Body of pancreas (tissue), 4 donors: ENCODE data around the gene PLAC1. TPM values are rescaled to one million over a fixed set of nuclear protein-coding genes. Genes with fewer than 3 reads are reported as not detected.

ENCODE experiments used
- ATAC-seq: fragments of 150-250 bp; one replicate; pipeline ENCODE4 v1.9.1; 2016
- DNase-seq, 4 donors: peaks; one replicate each; pipeline ENCODE4 v3.0.0-alpha.2; 2019
- H3K27ac ChIP-seq, 4 donors: fragments of 200-600 bp; sonication (generic); 1 replicate in 3 of 4; 2 replicates in 1 of 4; pipeline versions ENCODE4 v1.5.1 to v1.6.1; 2016 to 2019; ENCODE audit warnings: mild to moderate bottlenecking in 1 of 4, mixed read lengths in 1 of 4, moderate library complexity in 1 of 4
- H3K27me3 ChIP-seq, 2 donors: fragments of 200-600 bp; sonication (generic); one replicate each; pipeline ENCODE4 v1.6.0; 2016; ENCODE audit warnings: mild to moderate bottlenecking in 1 of 2
- H3K36me3 ChIP-seq, 2 donors: fragments of 200-600 bp; sonication (generic); replicated peaks in 1 of 2; 2 replicates each; pipeline ENCODE4 v1.5.1; 2016; ENCODE audit warnings: low read depth in 2 of 2; ENCODE audit not compliant: insufficient read depth in 1 of 2
- H3K4me1 ChIP-seq: fragments of 200-600 bp; sonication (generic); one replicate; pipeline ENCODE4 v1.6.0; 2016
- H3K4me3 ChIP-seq, 2 donors: fragments of 200-600 bp; sonication (generic); 1 replicate in 1 of 2; 2 replicates in 1 of 2; pipeline ENCODE4 v1.5.1; 2016 to 2019
- H3K9me3 ChIP-seq, 3 donors: fragments of 200-600 bp; sonication (generic); 1 replicate in 2 of 3; 2 replicates in 1 of 3; pipeline ENCODE4 v1.5.1; 2016
- POLR2A ChIP-seq, 3 donors: fragments of 450-650 bp; IDR thresholded peaks; one replicate each; pipeline ENCODE4 v1.6.1; 2016; ENCODE audit warnings: antibody characterized with exemption in 3 of 3, mild to moderate bottlenecking in 2 of 3
- WGBS, 2 donors: methylation state at CpG; one replicate each; pipeline ENCODE4 v1.1.5; 2017; 5-methylcytosine and 5-hydroxymethylcytosine counted together
- intact Hi-C: fragments of 100-400 bp; cut with DNase I; formaldehyde crosslinking; loops from one replicate; pipeline ENCODE4 v1.15.1; 2023
- total RNA-seq, 2 donors: library from RNA; depleted of rRNA; stranded (reverse); fragments of >200 nt; gene quantifications; one replicate each; pipeline ENCODE4 v1.1.0, GENCODE V29; 2016
- TF ChIP-seq, protein P1 (sequence below), 7 experiments: fragments of 450-650 bp in 4 of 7; fragments of 200-600 bp in 3 of 7; sonication (generic) in 3 of 7; IDR thresholded peaks; one replicate each; pipeline ENCODE4 v1.5.1; 2016 to 2019; ENCODE audit warnings: antibody characterized with exemption in 7 of 7

The PLAC1 gene
- total RNA-seq, 2 donors from 2014 or later: not detected

DNA sequence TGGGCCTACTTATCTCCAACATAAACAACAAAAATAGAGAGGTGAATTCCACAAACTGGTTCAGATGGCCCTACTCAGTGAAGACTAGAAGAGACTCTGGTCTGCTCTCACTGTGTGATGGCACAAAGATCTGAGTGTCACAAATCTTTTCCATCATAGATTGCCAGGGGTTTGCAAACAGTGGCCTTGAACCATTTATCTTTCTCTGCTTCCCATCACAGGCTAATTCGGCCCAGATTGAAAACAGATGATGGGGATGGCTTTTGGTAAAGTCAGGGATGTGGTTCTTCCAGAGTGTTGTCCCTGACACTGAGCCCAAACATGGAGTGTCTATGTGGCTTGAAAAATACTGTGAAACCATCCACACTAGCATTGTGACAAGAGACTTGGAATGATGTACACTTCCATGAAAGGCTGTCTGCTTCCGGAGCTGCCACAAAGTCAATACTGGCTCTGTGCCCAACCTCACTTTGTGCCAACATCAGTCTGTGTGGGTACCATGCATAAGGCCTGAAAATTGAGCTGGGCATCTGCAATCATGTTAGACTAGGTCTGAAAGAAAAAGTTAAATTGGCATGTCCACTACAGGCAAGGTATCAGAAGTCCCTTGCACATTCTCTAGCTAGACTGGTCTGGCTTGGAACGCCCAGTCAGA lies 25.2 kb upstream of the PLAC1 start:
- H3K27me3 ChIP-seq: no peaks in the 10 kb centered on the region
- no peaks in the 10 kb centered on the region for H3K4me1 ChIP-seq
- TF ChIP-seq POLR2A (IDR thresholded peaks at IDR 0.05): no peak
- TF ChIP-seq, protein P1, sequence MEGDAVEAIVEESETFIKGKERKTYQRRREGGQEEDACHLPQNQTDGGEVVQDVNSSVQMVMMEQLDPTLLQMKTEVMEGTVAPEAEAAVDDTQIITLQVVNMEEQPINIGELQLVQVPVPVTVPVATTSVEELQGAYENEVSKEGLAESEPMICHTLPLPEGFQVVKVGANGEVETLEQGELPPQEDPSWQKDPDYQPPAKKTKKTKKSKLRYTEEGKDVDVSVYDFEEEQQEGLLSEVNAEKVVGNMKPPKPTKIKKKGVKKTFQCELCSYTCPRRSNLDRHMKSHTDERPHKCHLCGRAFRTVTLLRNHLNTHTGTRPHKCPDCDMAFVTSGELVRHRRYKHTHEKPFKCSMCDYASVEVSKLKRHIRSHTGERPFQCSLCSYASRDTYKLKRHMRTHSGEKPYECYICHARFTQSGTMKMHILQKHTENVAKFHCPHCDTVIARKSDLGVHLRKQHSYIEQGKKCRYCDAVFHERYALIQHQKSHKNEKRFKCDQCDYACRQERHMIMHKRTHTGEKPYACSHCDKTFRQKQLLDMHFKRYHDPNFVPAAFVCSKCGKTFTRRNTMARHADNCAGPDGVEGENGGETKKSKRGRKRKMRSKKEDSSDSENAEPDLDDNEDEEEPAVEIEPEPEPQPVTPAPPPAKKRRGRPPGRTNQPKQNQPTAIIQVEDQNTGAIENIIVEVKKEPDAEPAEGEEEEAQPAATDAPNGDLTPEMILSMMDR (IDR thresholded peaks at IDR 0.05): no peak
- DNase-seq (peak in 2 of 4 donors; percentile 14 to 15), ATAC-seq (no peak)
- H3K27ac ChIP-seq: no peak overlapping the region
- H3K36me3 ChIP-seq: no peaks in the 10 kb centered on the region
- no peaks in the 10 kb centered on the region for H3K9me3 ChIP-seq
- WGBS, 2 donors: 58 to 79% methylated on average over 2 to 3 of the region's 3 CpGs
- intact Hi-C loops: no loop called here
- H3K4me3 ChIP-seq: no peak overlapping the region

DNA sequence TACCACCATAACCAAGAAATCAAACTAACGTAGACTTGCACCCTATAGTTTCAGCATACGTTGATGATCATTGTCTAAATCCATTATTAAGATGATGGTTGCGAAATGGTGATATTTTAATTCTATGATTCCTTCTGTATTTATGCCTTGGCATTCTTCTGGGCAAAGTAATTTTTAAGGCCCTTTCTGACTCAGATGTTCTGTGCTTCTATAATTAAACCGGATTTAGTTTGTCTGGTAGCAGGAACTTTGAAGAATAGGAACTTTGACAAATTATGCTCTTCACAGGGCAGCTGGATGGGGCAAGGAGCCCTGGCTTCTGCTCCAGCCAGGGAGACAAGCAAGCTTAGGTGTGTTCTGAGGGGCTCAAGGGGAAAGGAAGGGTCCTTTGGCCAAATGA lies 23.8 kb upstream of the PLAC1 start:
- no peaks in the 10 kb centered on the region for H3K27me3 ChIP-seq
- no peak overlapping the region for H3K4me3 ChIP-seq
- H3K4me1 ChIP-seq: no peaks in the 10 kb centered on the region
- 85 to 86% methylated on average over 4 of the region's 4 CpGs for WGBS, 2 donors
- intact Hi-C loops: no loop called here
- H3K27ac ChIP-seq: no peak overlapping the region
- no peak for ATAC-seq
- no peaks in the 10 kb centered on the region for H3K9me3 ChIP-seq
- no peak for DNase-seq
- H3K36me3 ChIP-seq: no peaks in the 10 kb centered on the region
- no peak for TF ChIP-seq POLR2A (IDR thresholded peaks at IDR 0.05)
- TF ChIP-seq, protein P1 (IDR thresholded peaks at IDR 0.05): no peak

DNA sequence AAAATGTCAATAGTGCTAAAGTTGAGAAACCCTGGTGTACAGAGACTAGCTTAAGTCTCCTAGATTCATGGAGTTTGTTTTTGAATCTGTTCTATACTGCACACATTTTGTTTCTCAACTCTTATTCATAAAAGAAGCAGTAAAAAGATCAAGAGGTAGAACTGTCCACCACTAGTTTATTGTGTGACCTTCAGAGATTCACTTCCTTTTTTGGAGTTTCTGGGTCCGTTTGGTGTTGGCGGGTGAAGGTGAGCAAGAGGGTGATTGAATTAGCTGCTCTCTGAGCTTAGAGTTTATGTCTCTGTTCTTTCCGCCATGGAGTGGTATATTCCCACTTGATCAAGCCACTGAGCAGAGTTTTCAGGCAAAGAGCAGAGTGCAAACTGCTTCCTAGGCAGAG lies 21.4 kb upstream of the PLAC1 start:
- Histone ChIP-seq H3K4me1 (no peaks in the 10 kb centered on the region), H3K27me3 (no peaks in the 10 kb centered on the region), H3K36me3 (no peaks in the 10 kb centered on the region), H3K4me3 (no peak overlapping the region), H3K9me3 (no peaks in the 10 kb centered on the region), H3K27ac (no peak overlapping the region)
- WGBS, 2 donors: 80 to 100% methylated on average over 3 of the region's 3 CpGs
- DNase-seq (no peak), ATAC-seq (no peak)
- no peak for TF ChIP-seq POLR2A (IDR thresholded peaks at IDR 0.05)
- TF ChIP-seq, protein P1 (IDR thresholded peaks at IDR 0.05): no peak
- intact Hi-C loops: no loop called here

DNA sequence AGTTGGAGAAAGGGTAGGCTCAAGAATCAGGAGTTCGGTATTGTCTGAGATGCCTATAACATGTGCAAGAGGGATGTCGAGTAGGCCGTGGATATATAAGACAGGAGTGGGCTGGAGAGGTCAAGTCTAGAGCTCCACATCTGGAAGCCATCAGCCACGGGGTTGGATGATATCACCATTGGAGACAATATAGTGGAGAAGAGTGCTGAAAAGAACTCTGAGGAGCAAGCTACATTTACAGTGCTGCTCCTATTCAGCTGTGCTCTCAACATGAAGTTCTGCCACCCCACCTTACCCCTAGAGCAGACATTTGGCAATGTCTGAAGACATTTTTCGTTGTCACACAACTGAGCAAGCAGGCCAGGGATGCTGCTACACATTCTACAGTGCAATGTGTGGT lies 20.9 kb upstream of the PLAC1 start:
- ATAC-seq (no peak), DNase-seq (no peak)
- H3K9me3 ChIP-seq: no peaks in the 10 kb centered on the region
- no peaks in the 10 kb centered on the region for H3K36me3 ChIP-seq
- no peak overlapping the region for H3K27ac ChIP-seq
- whole genome bisulfite sequencing, 2 donors: 89 to 92% methylated on average over 4 to 5 of the region's 5 CpGs
- H3K27me3 ChIP-seq: no peaks in the 10 kb centered on the region
- H3K4me3 ChIP-seq: no peak overlapping the region
- no peaks in the 10 kb centered on the region for H3K4me1 ChIP-seq
- TF ChIP-seq, protein P1 (IDR thresholded peaks at IDR 0.05): no peak
- TF ChIP-seq POLR2A (IDR thresholded peaks at IDR 0.05): no peak
- intact Hi-C loops: no loop called here

DNA sequence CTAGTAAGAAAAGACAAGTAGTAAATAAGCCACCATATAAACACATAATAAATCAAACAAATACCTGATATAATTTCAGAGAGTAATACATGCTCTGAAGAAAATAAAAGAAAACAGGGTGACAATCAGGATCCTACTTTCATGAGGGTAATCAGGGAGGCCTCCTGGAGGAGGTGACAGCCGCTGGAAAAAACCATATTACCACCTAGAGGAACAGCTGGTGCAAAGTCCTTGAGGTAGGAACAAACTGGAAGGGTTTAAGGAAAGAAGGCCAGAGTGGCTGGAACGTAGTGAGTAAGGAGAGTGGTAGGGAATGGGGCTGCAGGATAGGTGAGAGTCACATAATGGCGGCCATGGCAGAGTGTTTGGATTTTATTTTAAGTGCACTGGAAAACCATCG lies 19.1 kb upstream of the PLAC1 start:
- H3K27me3 ChIP-seq: no peaks in the 10 kb centered on the region
- H3K36me3 ChIP-seq: no peaks in the 10 kb centered on the region
- no peaks in the 10 kb centered on the region for H3K9me3 ChIP-seq
- 88 to 98% methylated on average over 3 to 4 of the region's 4 CpGs for WGBS, 2 donors
- H3K4me1 ChIP-seq: no peaks in the 10 kb centered on the region
- H3K4me3 ChIP-seq: no peak overlapping the region
- ATAC-seq: no peak
- no peak overlapping the region for H3K27ac ChIP-seq
- intact Hi-C loops: no loop called here
- no peak for TF ChIP-seq POLR2A (IDR thresholded peaks at IDR 0.05)
- TF ChIP-seq, protein P1 (IDR thresholded peaks at IDR 0.05): no peak
- no peak for DNase-seq
